Common myeloid progenitor, CD34-positive (primary cell): ENCODE data around the gene BHLHE41.

Source experiments
- CTCF ChIA-PET: fragments of 350-600 bp; sonication (Branson Sonifier 250); formaldehyde crosslinking; loops from one replicate; lab custom pipeline; 2021; ENCODE audit warnings: antibody characterized with exemption; lab: Charles Lee
- POLR2A ChIA-PET: fragments of 350-600 bp; sonication (Branson Sonifier 250); formaldehyde crosslinking; loops from one replicate; lab custom pipeline; 2021; ENCODE audit warnings: antibody characterized with exemption; lab: Charles Lee
- DNase-seq, 3 donors: peaks; one replicate each; pipeline versions ENCODE4 v3.0.0 to v3.0.0-alpha.2; 2013
- H3K27ac ChIP-seq, 2 experiments: 1 replicate in 1 of 2; 2 replicates in 1 of 2; pipeline ENCODE4 v1.7.0; 2013; ENCODE audit warnings: inconsistent platforms in 2 of 2, low read length in 2 of 2, mild to moderate bottlenecking in 2 of 2, low read depth in 1 of 2, moderate library complexity in 1 of 2; ENCODE audit not compliant: severe bottlenecking in 2 of 2, insufficient read depth in 1 of 2, poor library complexity in 1 of 2
- H3K27me3 ChIP-seq, 5 experiments: replicated peaks in 2 of 5; 1 replicate in 3 of 5; 2 replicates in 2 of 5; pipeline versions ENCODE4 v1.6.1 to v1.7.0; 2013; ENCODE audit warnings: low read length in 4 of 5, mild to moderate bottlenecking in 2 of 5, moderate library complexity in 2 of 5, inconsistent platforms in 1 of 5; ENCODE audit not compliant: insufficient read depth in 5 of 5, control insufficient read depth in 4 of 5
- H3K36me3 ChIP-seq, 4 experiments: 1 replicate in 2 of 4; 2 replicates in 2 of 4; pipeline versions ENCODE4 v1.6.1 to v1.7.0; 2013; ENCODE audit warnings: low read length in 3 of 4, control low read depth in 1 of 4, mild to moderate bottlenecking in 1 of 4; ENCODE audit not compliant: control insufficient read depth in 4 of 4, insufficient read depth in 4 of 4
- H3K4me1 ChIP-seq, 4 experiments: 1 replicate in 3 of 4; 2 replicates in 1 of 4; pipeline versions ENCODE4 v1.6.1 to v1.7.1; 2013; ENCODE audit warnings: low read length in 3 of 4, mild to moderate bottlenecking in 3 of 4, control low read depth in 1 of 4, inconsistent platforms in 1 of 4, moderate library complexity in 1 of 4; ENCODE audit not compliant: control insufficient read depth in 4 of 4, insufficient read depth in 4 of 4; ENCODE audit errors: control extremely low read depth in 1 of 4
- H3K4me3 ChIP-seq, 7 experiments: 1 replicate in 4 of 7; 2 replicates in 3 of 7; pipeline versions ENCODE4 v1.5.1 to v1.7.0; 2013; ENCODE audit warnings: mild to moderate bottlenecking in 7 of 7, low read length in 6 of 7, moderate library complexity in 6 of 7, inconsistent platforms in 2 of 7, low read depth in 2 of 7, control low read depth in 1 of 7; ENCODE audit not compliant: insufficient read depth in 4 of 7, control insufficient read depth in 1 of 7; ENCODE audit errors: extremely low read depth in 1 of 7
- H3K9me3 ChIP-seq, 5 experiments: 1 replicate in 4 of 5; 2 replicates in 1 of 5; pipeline versions ENCODE4 v1.6.1 to v1.7.1; 2013; ENCODE audit warnings: low read length in 4 of 5, mild to moderate bottlenecking in 2 of 5, inconsistent platforms in 1 of 5, low read depth in 1 of 5, moderate library complexity in 1 of 5; ENCODE audit not compliant: control insufficient read depth in 4 of 5, insufficient read depth in 2 of 5; ENCODE audit errors: control extremely low read depth in 1 of 5
- WGBS: methylation state at CpG from one replicate; pipeline ENCODE4 v1.1.5; 2013; ENCODE audit not compliant: insufficient coverage; 5-methylcytosine and 5-hydroxymethylcytosine counted together

The BHLHE41 gene

GRCh38 chr12:26134540-26134939, 9.7 kb upstream of the BHLHE41 start:
- CTCF ChIA-PET = interaction anchor here (1.4 to 2.9 kb wide), 2 partner anchors 10 to 15 kb away, joined by 3 to 7 read pairs; no protein-coding TSS in a partner anchor
- POLR2A ChIA-PET = no interaction called here
- Histone ChIP-seq H3K27me3 (no peaks in the 10 kb centered on the region), H3K27ac (no peak overlapping the region), H3K36me3 (no peaks in the 10 kb centered on the region), H3K4me3 (no peak overlapping the region), H3K4me1 (peaks cover 2 to 11% (median 2%) of the 10 kb centered on the region in 4 experiments), H3K9me3 (no peaks in the 10 kb centered on the region)
- DNase-seq = no peak

GRCh38 chr12:26133521-26133920, 8.7 kb upstream of the BHLHE41 start:
- no peaks in the 10 kb centered on the region for H3K9me3 ChIP-seq
- H3K4me1 ChIP-seq = peaks cover 2 to 11% (median 2%) of the 10 kb centered on the region in 4 experiments
- no peak overlapping the region for H3K4me3 ChIP-seq
- no peaks in the 10 kb centered on the region for H3K36me3 ChIP-seq
- no peak overlapping the region for H3K27ac ChIP-seq
- DNase-seq = no peak
- H3K27me3 ChIP-seq = peaks cover 0 to 9% (median 0%) of the 10 kb centered on the region in 5 experiments
- ChIA-PET POLR2A (no interaction called here), CTCF (interaction anchor here (1.0 to 2.8 kb wide), 3 partner anchors 12 to 481 kb away, joined by 3 to 18 read pairs (median 8); no protein-coding TSS in a partner anchor)

DNA sequence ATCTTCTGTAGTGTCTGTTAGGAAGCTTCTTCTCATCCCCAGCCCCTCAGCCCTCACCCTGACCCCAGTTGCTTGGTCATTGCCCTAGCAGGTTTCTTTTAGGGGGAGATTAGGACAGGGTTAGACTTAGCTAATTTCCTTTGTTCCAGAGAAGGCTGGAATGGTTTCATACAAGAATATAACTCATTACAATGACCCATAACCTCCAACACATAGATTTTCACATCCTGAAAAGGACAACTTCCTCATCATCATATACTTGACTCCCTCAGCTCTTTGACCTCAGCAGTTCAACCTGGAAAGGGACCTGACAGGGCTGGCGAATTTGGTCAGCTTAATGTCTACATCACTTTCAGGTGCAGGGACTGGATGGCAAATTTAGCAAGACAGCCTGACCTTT, 8.0 kb upstream of the BHLHE41 start:
- no peak overlapping the region for H3K27ac ChIP-seq
- no peak for DNase-seq
- CTCF ChIA-PET = interaction anchor here (1.2 to 2.8 kb wide), 3 partner anchors 10 to 12 kb away, joined by 6 to 18 read pairs (median 8); no protein-coding TSS in a partner anchor
- H3K4me1 ChIP-seq = peaks cover 2 to 11% (median 2%) of the 10 kb centered on the region in 4 experiments
- H3K9me3 ChIP-seq = no peaks in the 10 kb centered on the region
- H3K36me3 ChIP-seq = no peaks in the 10 kb centered on the region
- POLR2A ChIA-PET = no interaction called here
- H3K4me3 ChIP-seq = no peak overlapping the region
- H3K27me3 ChIP-seq = peaks cover 0 to 15% (median 6%) of the 10 kb centered on the region in 5 experiments
- 100% methylated on average over 1 of the region's 1 CpG for whole genome bisulfite sequencing

GRCh38 chr12:26131936-26132335, 7.1 kb upstream of the BHLHE41 start:
- WGBS = no CpG with 5 or more reads among the region's 1 CpG
- ChIA-PET POLR2A (no interaction called here), CTCF (interaction anchor here (1.2 to 2.8 kb wide), 2 partner anchors 9 to 12 kb away, joined by 6 to 18 read pairs; no protein-coding TSS in a partner anchor)
- no peak overlapping the region for H3K27ac ChIP-seq
- no peak overlapping the region for H3K4me3 ChIP-seq
- H3K9me3 ChIP-seq = no peaks in the 10 kb centered on the region
- H3K4me1 ChIP-seq = peaks cover 2 to 11% (median 2%) of the 10 kb centered on the region in 4 experiments
- DNase-seq = no peak
- H3K36me3 ChIP-seq = no peaks in the 10 kb centered on the region
- peaks cover 3 to 24% (median 14%) of the 10 kb centered on the region in 5 experiments for H3K27me3 ChIP-seq

DNA sequence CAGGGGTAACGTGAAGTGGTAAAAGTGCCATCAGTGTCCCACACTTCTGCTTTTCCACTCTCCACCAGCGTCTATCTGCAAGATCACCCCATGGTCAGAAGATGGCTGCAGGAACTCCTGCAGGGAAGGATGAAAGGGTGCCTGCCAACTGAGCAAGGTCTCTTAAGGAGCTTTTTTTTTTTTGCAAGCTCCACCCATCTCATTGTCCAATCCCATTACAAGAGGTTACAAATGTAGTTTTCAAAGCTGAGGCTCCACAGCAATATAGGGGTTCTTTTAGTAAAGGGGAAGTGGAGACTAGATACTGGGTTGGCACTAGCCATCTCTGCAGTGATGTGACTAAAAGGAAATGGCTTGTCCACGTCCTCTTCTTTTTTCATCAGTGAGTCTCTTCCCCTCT, 5.9 kb upstream of the BHLHE41 start:
- no peaks in the 10 kb centered on the region for H3K9me3 ChIP-seq
- CTCF ChIA-PET = interaction anchor here (1.1 to 1.6 kb wide), 2 partner anchors 12 to 15 kb away, joined by 4 to 6 read pairs; no protein-coding TSS in a partner anchor

DNA sequence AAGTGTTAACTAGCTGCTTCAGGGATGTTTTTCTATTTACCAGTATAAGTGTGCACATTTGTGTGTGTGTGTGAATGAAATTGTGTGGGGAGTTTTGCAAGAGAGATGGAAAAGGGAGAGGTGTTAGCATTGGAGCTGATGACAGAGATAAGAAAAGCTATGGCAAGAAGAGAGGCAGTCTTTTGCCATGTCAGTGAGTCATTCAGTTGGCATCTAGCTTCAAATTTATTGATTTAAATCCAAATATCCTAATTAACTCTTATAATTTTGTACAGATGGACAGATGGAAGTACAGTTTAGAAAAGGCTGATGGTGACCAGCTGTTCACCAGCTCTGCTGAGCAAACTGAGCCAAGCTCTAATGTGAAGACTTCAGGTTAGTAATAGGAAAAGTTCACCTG, 3.3 kb upstream of the BHLHE41 start:
- ChIA-PET CTCF (interaction anchor here (1.1 to 2.3 kb wide), 4 partner anchors 9 to 146 kb away, joined by 3 to 7 read pairs (median 4); no protein-coding TSS in a partner anchor), POLR2A (no interaction called here)
- peaks cover 10 to 41% (median 33%) of the 10 kb centered on the region in 4 experiments for H3K4me1 ChIP-seq
- peaks cover 15 to 52% (median 22%) of the 10 kb centered on the region in 5 experiments for H3K27me3 ChIP-seq
- H3K4me3 ChIP-seq = no peak overlapping the region
- no peaks in the 10 kb centered on the region for H3K9me3 ChIP-seq
- no peaks in the 10 kb centered on the region for H3K36me3 ChIP-seq
- no peak for DNase-seq
- no peak overlapping the region for H3K27ac ChIP-seq

More for the DNA sequence above, 5.9 kb upstream of the BHLHE41 start:
- no peak overlapping the region for H3K4me3 ChIP-seq
- DNase-seq = peak in 2 of 3 donors; percentile 72 to 78
- WGBS = 0% methylated on average over 2 of the region's 3 CpGs
- peaks cover 3 to 28% (median 15%) of the 10 kb centered on the region in 5 experiments for H3K27me3 ChIP-seq
- POLR2A ChIA-PET = no interaction called here
- H3K27ac ChIP-seq = no peak overlapping the region
- H3K36me3 ChIP-seq = no peaks in the 10 kb centered on the region
- H3K4me1 ChIP-seq = peaks cover 2 to 23% (median 11%) of the 10 kb centered on the region in 4 experiments

DNA sequence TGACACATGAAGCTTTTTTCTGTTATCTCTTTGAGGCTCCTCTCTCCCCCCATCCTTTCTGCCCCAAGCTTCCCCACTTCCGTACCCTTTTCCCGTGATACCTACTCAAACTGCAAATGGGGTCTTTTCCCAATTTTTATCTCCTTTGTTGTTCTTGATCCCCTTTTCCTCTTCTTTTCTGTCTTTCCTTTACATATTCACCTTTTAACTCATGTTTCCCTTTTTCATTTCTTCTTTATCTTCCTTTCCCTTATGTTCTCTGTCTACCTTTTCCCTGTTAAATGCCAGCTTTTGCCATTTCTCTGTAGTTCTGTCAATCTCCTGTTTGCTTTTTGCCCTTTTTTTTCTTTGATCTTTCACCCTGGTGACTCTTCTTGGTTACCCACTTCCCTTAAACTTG, 2.6 kb upstream of the BHLHE41 start:
- H3K27me3 ChIP-seq = peaks cover 16 to 59% (median 22%) of the 10 kb centered on the region in 5 experiments
- H3K27ac ChIP-seq = no peak overlapping the region
- WGBS = 82% methylated on average over 2 of the region's 2 CpGs
- POLR2A ChIA-PET = no interaction called here
- no peaks in the 10 kb centered on the region for H3K36me3 ChIP-seq
- H3K4me3 ChIP-seq = no peak overlapping the region
- CTCF ChIA-PET = interaction anchor here (1.0 to 2.3 kb wide), 5 partner anchors 8 to 431 kb away, joined by 3 to 7 read pairs (median 4); no protein-coding TSS in a partner anchor
- H3K4me1 ChIP-seq = peaks cover 10 to 48% (median 39%) of the 10 kb centered on the region in 4 experiments
- no peaks in the 10 kb centered on the region for H3K9me3 ChIP-seq
- no peak for DNase-seq
